Small intestine (tissue), 7 donors: ENCODE data around the gene TOM1. TPM values are rescaled to one million over a fixed set of nuclear protein-coding genes. Genes with fewer than 3 reads are reported as not detected.
A peak's percentile ranks its signal among the peaks of the same experiment; 100 is the strongest.

Experiments used
- DNase-seq, 2 donors: peaks; one replicate each; pipeline versions ENCODE4 v3.0.0 to v3.0.0-alpha.2; 2013
- FAIRE-seq: peaks from 2 replicates; lab custom pipeline; 2012; peaks lifted over from hg19 to GRCh38; lab: Jason Lieb, UNC
- H3K27ac ChIP-seq, 3 donors: one replicate each; pipeline ENCODE4 v1.5.1; 2013; ENCODE audit warnings: low read length in 2 of 3, mild to moderate bottlenecking in 2 of 3, control low read depth in 1 of 3, inconsistent platforms in 1 of 3, low read depth in 1 of 3, moderate library complexity in 1 of 3
- H3K27me3 ChIP-seq, 3 donors: one replicate each; pipeline ENCODE4 v1.6.1; 2013; ENCODE audit warnings: low read length in 3 of 3, inconsistent platforms in 1 of 3; ENCODE audit not compliant: control insufficient read depth in 3 of 3, insufficient read depth in 3 of 3
- H3K36me3 ChIP-seq, 3 donors: one replicate each; pipeline ENCODE4 v1.6.1; 2013; ENCODE audit warnings: low read length in 3 of 3, inconsistent platforms in 1 of 3, low read depth in 1 of 3, mild to moderate bottlenecking in 1 of 3, moderate library complexity in 1 of 3; ENCODE audit not compliant: control insufficient read depth in 3 of 3, insufficient read depth in 2 of 3
- H3K4me1 ChIP-seq, 3 donors: one replicate each; pipeline ENCODE4 v1.6.1; 2013; ENCODE audit warnings: low read length in 2 of 3, inconsistent platforms in 1 of 3, low read depth in 1 of 3, mild to moderate bottlenecking in 1 of 3, moderate library complexity in 1 of 3; ENCODE audit not compliant: control insufficient read depth in 3 of 3, insufficient read depth in 2 of 3
- H3K4me3 ChIP-seq, 3 donors: one replicate each; pipeline ENCODE4 v1.5.1; 2013; ENCODE audit warnings: low read length in 3 of 3, control low read depth in 1 of 3, inconsistent platforms in 1 of 3, low read depth in 1 of 3, mild to moderate bottlenecking in 1 of 3, moderate library complexity in 1 of 3
- H3K9me3 ChIP-seq, 2 donors: one replicate each; pipeline ENCODE4 v1.6.1; 2013; ENCODE audit warnings: low read depth in 1 of 2, low read length in 1 of 2; ENCODE audit not compliant: control insufficient read depth in 2 of 2, insufficient read depth in 1 of 2
- WGBS, 3 donors: extraction: QIAGEN DNeasy Blood & Tissue Kit; methylation state at CpG; one replicate each; pipeline ENCODE4 v1.1.7; 2013; 5-methylcytosine and 5-hydroxymethylcytosine counted together
- polyA plus RNA-seq, 4 donors: library from polyadenylated mRNA; stranded (reverse) in 3 of 4; unstranded in 1 of 4; fragments of 200-250 nt in 3 of 4; fragments of 120-200 nt in 1 of 4; gene quantifications; one replicate each; pipeline versions ENCODE4 v1.2.1 to v1.2.3, GENCODE V29; 2013
- donor health status: healthy with polysubstance abuse.
- donor health status: control.
- donor health status: control.
- donor health status: Bipolar disorder and iron deficiency.
- donor health status: healthy.

The TOM1 gene
- polyA plus RNA-seq, 4 donors, result 46.6 to 112 (median 91.0) TPM

DNA sequence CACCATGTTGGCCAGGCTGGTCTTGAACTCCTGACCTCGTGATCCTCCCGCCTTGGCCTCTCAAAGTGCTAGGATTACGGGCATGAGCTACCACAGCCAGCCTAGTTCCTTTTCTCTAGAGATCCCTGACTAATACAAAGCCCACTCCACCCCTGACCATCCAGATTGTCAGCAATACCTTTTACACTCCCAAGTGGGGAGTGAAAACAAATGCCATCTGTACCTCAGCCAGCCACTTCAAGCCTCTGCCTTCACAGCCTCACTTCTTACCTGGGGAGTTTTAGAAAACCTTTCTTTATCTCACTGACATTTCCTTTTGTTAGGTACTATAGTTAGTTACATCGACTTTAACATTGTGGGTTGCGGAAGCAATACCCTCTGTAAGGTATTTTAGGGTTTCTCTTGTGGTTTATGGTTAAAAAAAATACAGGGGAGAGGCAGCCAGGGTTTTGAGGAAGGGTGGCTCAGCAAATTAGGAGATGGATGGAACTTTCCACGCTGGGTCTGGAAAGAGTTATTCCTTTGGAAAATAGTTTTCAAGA lies 8.9 kb downstream of the TOM1 start:
- WGBS, 3 donors, result 64 to 89% (median 74%) methylated on average over 6 of the region's 6 CpGs
- H3K4me3 ChIP-seq, result no peak overlapping the region
- peaks cover 11 to 29% (median 13%) of the 10 kb centered on the region in 3 donors for H3K4me1 ChIP-seq
- H3K36me3 ChIP-seq, result peaks cover 0 to 45% (median 2%) of the 10 kb centered on the region in 3 donors
- H3K27ac ChIP-seq, result no peak overlapping the region
- H3K27me3 ChIP-seq, result no peaks in the 10 kb centered on the region
- DNase-seq, result no peak
- FAIRE-seq, result no peak
- H3K9me3 ChIP-seq, result peaks cover 0 to 6% of the 10 kb centered on the region in 2 donors

DNA sequence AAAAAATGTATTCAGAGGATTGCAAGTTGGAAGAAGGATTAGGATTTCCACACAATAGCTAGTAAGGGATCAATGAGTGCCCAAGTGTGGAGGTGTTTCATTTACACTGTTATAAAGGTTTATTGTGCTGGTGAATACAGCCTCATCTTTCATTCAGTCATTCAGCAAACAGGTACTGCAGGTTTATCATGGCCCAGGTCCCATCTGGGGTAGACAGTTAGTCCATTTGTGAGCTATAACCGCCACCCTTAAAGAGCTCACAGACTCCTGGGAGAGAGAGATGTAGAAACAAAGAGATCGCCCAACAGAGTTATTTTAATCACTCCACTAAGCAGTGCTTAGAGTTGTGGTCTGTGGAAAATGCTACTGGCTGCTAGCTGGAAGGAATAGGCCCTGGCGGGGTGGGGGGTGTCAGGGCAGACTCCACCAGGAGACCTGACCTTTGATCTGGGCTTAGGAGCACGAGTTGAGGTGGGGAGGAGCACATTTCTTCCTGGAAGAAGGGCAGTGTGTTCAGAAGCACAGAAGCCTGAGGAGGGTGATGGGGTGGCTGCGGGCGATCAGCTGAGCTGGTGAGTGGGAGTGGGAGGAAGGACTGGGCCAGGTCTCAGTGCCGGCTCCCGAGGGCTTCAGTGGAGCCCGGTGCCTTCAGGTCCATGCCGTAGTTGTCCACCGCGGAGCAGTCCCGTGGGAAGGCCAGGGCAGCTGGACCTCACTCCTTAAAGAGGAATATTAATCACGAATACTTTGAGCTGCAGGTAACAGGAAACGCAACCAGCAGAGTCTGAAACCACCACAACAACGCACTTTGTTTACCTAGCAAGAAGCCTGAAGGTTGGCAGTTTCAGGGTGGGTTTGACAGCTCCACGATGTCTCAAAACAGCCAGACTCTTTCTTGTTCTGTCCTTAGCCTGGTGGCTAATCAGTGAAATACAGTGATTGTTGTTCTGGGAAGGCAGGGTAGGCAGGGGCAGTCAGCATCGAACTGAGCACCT lies 11.2 kb downstream of the TOM1 start:
- Histone ChIP-seq H3K4me3 (peak overlapping the region in 1 of 3 donors; percentile 4), H3K9me3 (peaks cover 0 to 6% of the 10 kb centered on the region in 2 donors), H3K27ac (peak overlapping the region; percentile 71 to 89 (median 83)), H3K27me3 (no peaks in the 10 kb centered on the region), H3K4me1 (peaks cover 11 to 41% (median 13%) of the 10 kb centered on the region in 3 donors), H3K36me3 (peaks cover 0 to 49% (median 0%) of the 10 kb centered on the region in 3 donors)
- 53 to 68% (median 61%) methylated on average over 18 of the region's 18 CpGs for WGBS, 3 donors
- no peak for FAIRE-seq
- peak; percentile 78 to 84 for DNase-seq

DNA sequence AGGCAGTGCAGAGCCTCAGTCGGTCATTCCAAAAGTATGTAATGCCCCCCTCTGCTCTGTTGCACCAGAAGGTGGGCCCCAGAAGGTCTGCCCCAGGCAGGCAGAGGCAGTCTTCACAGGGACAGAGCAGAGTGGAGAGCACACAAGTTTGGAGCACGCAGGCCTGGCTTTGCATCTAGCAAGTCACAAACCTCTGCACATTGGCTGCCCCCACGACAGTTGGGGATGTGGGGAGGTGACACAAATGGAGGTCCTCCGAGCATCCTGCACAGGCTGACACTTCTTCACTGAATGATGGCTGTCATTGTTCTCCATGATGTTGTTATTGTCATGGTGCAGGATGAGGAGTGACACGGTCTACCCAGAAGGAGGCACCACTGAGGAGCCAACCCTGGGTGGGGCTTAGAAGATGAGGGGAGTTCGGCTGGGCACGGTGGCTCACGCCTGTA lies 11.9 kb downstream of the TOM1 start:
- WGBS, 3 donors, result 77 to 89% (median 88%) methylated on average over 8 of the region's 8 CpGs
- no peak for DNase-seq
- H3K4me1 ChIP-seq, result peaks cover 9 to 41% (median 9%) of the 10 kb centered on the region in 3 donors
- peaks cover 0 to 6% of the 10 kb centered on the region in 2 donors for H3K9me3 ChIP-seq
- FAIRE-seq, result no peak
- peak overlapping the region in 1 of 3 donors; percentile 4 for H3K4me3 ChIP-seq
- H3K27ac ChIP-seq, result peak overlapping the region; percentile 71 to 89 (median 83)
- peaks cover 0 to 47% (median 0%) of the 10 kb centered on the region in 3 donors for H3K36me3 ChIP-seq
- no peaks in the 10 kb centered on the region for H3K27me3 ChIP-seq

DNA sequence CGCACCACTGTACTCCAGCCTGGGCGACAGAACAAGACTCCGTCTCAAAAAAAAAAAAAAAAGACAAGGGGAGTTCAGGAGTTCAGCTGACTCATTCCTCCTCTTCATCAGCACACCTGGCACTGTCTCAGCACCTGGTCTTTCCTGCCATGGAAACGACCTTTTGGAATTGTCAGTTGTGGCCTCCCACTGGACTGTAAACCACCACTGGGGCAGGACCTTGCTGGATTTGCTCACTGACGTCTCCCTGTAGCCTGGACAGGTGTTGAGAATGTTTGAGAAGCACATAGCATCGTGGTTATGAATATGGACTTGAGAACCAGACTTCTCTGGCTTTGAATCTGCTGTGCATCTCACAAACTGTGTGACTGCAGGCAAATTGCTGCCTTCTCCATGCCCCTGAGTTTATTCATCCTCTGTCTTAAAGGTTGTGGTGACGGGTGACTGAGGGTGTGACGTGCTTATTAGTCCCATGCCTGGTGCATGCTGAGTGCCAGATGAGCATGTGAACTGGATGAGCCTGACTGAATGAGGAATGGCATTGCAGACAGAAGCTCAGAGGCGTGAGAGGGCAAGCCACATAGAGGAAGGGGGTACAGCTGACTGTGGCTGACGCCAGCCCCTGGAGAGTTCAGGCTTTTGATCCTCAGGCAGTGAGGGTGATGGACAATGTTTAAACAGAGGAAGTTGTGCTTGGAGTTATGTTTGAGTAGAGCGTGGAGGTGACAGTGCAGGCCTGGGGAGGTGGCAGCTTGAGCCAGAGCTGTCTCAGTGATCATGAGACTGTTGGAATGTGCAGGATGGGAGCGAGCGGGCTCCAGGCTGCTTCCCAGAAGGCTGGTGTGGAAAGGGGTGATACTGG lies 12.7 kb downstream of the TOM1 start:
- 37 to 63% (median 51%) methylated on average over 13 of the region's 13 CpGs for WGBS, 3 donors
- peak overlapping the region; percentile 46 to 83 (median 67) for H3K27ac ChIP-seq

DNA sequence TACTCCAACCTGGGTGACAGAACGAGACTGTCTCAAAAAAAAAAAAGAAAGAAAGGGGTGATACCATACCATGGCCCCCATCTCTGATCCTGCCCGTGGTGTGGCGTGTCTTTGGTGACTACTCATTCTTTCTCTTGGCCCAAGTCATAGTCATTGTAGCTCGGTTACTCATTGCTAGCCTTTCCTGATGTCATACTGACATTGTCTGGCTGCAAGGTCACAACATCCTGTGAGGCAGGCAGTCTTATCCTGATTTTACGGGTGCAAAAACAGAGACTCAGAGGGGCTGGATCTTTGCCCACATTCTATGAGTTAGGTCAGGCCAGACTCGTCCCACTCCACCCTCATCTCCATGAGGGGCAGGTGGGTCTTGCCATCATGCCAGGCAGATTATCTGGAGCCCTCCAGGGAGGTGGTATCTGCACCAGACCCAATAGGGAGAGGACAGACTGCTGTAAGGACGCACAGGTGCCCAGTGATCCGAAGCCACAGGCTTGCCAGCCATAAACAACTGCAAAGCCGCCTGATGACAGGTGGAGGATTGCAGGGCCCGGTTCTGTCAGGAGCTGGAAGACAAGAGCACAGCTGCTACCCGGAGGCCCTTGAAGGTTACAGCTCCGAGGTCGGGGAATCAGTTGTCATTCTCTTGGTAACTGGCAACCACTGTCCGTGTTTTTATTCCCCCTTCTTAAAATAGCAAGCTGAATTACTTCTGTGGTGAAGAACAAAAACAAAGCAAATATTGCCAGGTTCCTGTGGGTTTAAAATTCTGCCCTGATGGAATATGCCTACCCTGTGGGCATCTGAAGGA lies 13.8 kb downstream of the TOM1 start:
- Histone ChIP-seq H3K27me3 (no peaks in the 10 kb centered on the region), H3K27ac (peak overlapping the region; percentile 46 to 83 (median 81)), H3K36me3 (peaks cover 0 to 57% (median 5%) of the 10 kb centered on the region in 3 donors), H3K4me1 (peaks cover 6 to 41% (median 6%) of the 10 kb centered on the region in 3 donors), H3K9me3 (peaks cover 0 to 6% of the 10 kb centered on the region in 2 donors), H3K4me3 (no peak overlapping the region)
- FAIRE-seq (no peak), DNase-seq (peak; percentile 59 to 66)
- 26 to 46% (median 39%) methylated on average over 13 to 14 of the region's 14 CpGs for WGBS, 3 donors

More for the DNA sequence above, 12.7 kb downstream of the TOM1 start:
- peak; percentile 91 to 99 for DNase-seq
- Histone ChIP-seq H3K4me3 (no peak overlapping the region), H3K36me3 (peaks cover 0 to 50% (median 0%) of the 10 kb centered on the region in 3 donors), H3K4me1 (peaks cover 6 to 41% (median 6%) of the 10 kb centered on the region in 3 donors), H3K27me3 (no peaks in the 10 kb centered on the region), H3K9me3 (peaks cover 0 to 6% of the 10 kb centered on the region in 2 donors)
- FAIRE-seq, result no peak

DNA sequence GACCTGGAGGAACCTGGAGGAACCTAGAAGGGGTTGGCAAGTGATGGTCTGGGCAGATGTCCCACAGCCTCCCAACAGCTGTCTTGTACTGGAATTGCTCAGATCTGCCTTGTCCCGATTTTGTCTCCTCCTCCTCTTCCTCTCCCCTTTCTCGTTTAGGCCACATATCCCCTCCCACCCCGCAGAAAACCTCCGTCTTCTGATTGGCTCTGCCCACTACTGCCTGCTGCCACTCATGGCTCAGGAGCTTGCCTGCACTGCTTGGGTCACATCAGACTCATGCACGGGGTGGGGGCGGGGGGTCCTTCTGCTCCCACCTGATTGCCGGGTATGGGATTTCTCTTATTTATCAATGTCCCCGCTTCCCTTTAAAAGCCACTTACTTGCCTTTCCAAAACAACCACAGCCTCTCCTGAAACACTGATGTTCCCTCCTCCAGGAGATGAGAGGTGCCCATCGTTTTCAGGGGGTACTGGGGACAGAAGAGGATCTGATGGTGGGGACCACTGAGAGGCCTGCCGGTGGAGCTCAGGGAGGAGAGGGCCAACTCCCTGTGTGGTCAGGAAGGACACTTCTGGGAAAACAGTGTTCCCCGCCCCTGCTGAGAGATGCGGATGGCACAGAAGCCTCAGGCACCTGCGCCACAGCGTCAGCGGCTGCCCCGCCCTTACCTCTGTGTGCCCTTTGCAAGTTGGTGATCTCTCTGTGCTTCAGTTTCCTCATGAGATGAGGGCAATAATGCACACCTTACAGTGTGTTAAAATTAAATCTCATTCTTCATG lies 14.7 kb downstream of the TOM1 start:
- Histone ChIP-seq H3K9me3 (peaks cover 0 to 6% of the 10 kb centered on the region in 2 donors), H3K4me3 (no peak overlapping the region), H3K36me3 (peaks cover 0 to 63% (median 5%) of the 10 kb centered on the region in 3 donors), H3K4me1 (peaks cover 6 to 41% (median 6%) of the 10 kb centered on the region in 3 donors), H3K27ac (peak overlapping the region in 2 of 3 donors; percentile 81 to 83), H3K27me3 (no peaks in the 10 kb centered on the region)
- no peak for FAIRE-seq
- DNase-seq, result peak in 1 of 2 donors; percentile 65
- 32 to 64% (median 52%) methylated on average over 16 of the region's 16 CpGs for WGBS, 3 donors
